PFSK-1 (cell line): Measurements from ENCODE around the gene FBXW11.

Source experiments
- REST ChIP-seq, 2 experiments: IDR thresholded peaks; 2 replicates each; pipeline versions ENCODE4 v1.6.1 to v1.8.0; 2011 to 2012; ENCODE audit warnings: low read depth in 2 of 2, low read length in 2 of 2, control low read depth in 1 of 2, inconsistent platforms in 1 of 2, mild to moderate bottlenecking in 1 of 2, moderate library complexity in 1 of 2; ENCODE audit not compliant: insufficient read depth in 1 of 2
- SIN3A ChIP-seq: IDR thresholded peaks from 2 replicates; pipeline ENCODE4 v1.6.1; 2012; ENCODE audit warnings: mild to moderate bottlenecking, low read length, moderate library complexity, borderline replicate concordance; ENCODE audit not compliant: insufficient read depth
- TAF1 ChIP-seq: IDR thresholded peaks from 2 replicates; pipeline ENCODE4 v1.6.1; 2012; ENCODE audit warnings: low read length, control low read depth, borderline replicate concordance; ENCODE audit not compliant: insufficient read depth

GRCh38 chr5:172004824-172005237, 1.6 kb downstream of the FBXW11 start:
- TF ChIP-seq TAF1 (no peak), SIN3A (no peak), REST (IDR thresholded peaks at IDR 0.05; ENCODE audit: insufficient read depth in 1 of 2, low read depth in 2 of 2, low read length in 2 of 2) (no peak)
